ENCODE measurements around the gene NECTIN2.

DNA sequence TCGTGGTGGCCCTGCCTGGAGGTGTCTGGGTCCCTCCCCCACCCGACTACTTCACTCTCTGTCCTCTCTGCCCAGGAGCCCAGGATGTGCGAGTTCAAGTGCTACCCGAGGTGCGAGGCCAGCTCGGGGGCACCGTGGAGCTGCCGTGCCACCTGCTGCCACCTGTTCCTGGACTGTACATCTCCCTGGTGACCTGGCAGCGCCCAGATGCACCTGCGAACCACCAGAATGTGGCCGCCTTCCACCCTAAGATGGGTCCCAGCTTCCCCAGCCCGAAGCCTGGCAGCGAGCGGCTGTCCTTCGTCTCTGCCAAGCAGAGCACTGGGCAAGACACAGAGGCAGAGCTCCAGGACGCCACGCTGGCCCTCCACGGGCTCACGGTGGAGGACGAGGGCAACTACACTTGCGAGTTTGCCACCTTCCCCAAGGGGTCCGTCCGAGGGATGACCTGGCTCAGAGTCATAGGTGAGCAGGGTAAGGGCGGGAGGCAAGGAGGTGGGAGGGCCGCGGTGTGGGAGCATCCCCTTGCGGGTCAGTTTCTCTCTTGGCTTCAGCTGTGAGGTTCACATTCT lies 19.2 kb downstream of the NECTIN2 start:
- no peak for TF ChIP-seq POLR2A (IDR thresholded peaks at IDR 0.05)
- TF ChIP-seq, protein P1, sequence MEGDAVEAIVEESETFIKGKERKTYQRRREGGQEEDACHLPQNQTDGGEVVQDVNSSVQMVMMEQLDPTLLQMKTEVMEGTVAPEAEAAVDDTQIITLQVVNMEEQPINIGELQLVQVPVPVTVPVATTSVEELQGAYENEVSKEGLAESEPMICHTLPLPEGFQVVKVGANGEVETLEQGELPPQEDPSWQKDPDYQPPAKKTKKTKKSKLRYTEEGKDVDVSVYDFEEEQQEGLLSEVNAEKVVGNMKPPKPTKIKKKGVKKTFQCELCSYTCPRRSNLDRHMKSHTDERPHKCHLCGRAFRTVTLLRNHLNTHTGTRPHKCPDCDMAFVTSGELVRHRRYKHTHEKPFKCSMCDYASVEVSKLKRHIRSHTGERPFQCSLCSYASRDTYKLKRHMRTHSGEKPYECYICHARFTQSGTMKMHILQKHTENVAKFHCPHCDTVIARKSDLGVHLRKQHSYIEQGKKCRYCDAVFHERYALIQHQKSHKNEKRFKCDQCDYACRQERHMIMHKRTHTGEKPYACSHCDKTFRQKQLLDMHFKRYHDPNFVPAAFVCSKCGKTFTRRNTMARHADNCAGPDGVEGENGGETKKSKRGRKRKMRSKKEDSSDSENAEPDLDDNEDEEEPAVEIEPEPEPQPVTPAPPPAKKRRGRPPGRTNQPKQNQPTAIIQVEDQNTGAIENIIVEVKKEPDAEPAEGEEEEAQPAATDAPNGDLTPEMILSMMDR (IDR thresholded peaks at IDR 0.05), result no peak

Data from prostate gland (tissue), 2 donors.